ENCODE measurements around the gene SLX4IP.

SLX4IP gene

GRCh38 chr20:10547276-10548114, 112.4 kb downstream of the SLX4IP start:
- no peak for TF ChIP-seq CTCF (IDR thresholded peaks at IDR 0.05)
- DNase-seq = no peak
- Histone ChIP-seq H3K36me3 (no peaks in the 10 kb centered on the region), H3K4me1 (peaks cover 0 to 21% (median 12%) of the 10 kb centered on the region in 4 donors), H3K27me3 (no peaks in the 10 kb centered on the region), H3K27ac (no peak overlapping the region), H3K9me3 (no peaks in the 10 kb centered on the region), H3K4me3 (no peak overlapping the region)
- intact Hi-C loops (cut with DNase I; ENCODE audit: low total_unique reads) = no loop called here

- no peaks in the 10 kb centered on the region for H3K27me3 ChIP-seq
- H3K27ac ChIP-seq = no peak overlapping the region
- no peak overlapping the region for H3K4me3 ChIP-seq
- TF ChIP-seq CTCF (IDR thresholded peaks at IDR 0.05) = no peak
- no peaks in the 10 kb centered on the region for H3K9me3 ChIP-seq
- H3K36me3 ChIP-seq = no peaks in the 10 kb centered on the region
- no peak for DNase-seq
- intact Hi-C loops (cut with DNase I; ENCODE audit: low total_unique reads) = no loop called here
- H3K4me1 ChIP-seq = peaks cover 0 to 41% (median 21%) of the 10 kb centered on the region in 4 donors
These were observed 114.4 kb downstream of the SLX4IP start for GRCh38 chr20:10549511-10549910.

- intact Hi-C loops (cut with DNase I; ENCODE audit: low total_unique reads) = loop anchor here (5.0 kb wide), 3 partner anchors 78 to 722 kb away; partner anchors contain the start of gene JAG1
- Histone ChIP-seq H3K9me3 (no peaks in the 10 kb centered on the region), H3K36me3 (no peaks in the 10 kb centered on the region), H3K27ac (peak overlapping the region; percentile 29 to 46), H3K4me1 (peaks cover 0 to 49% (median 24%) of the 10 kb centered on the region in 4 donors), H3K27me3 (no peaks in the 10 kb centered on the region), H3K4me3 (no peak overlapping the region)
- DNase-seq = no peak
- no peak for TF ChIP-seq CTCF (IDR thresholded peaks at IDR 0.05)
These were observed 115.4 kb downstream of the SLX4IP start for GRCh38 chr20:10550204-10551118.

- no peak for DNase-seq
- Histone ChIP-seq H3K4me1 (peaks cover 0 to 62% (median 37%) of the 10 kb centered on the region in 4 donors), H3K9me3 (no peaks in the 10 kb centered on the region), H3K4me3 (no peak overlapping the region), H3K27me3 (no peaks in the 10 kb centered on the region), H3K36me3 (no peaks in the 10 kb centered on the region), H3K27ac (peak overlapping the region; percentile 29 to 46)
- no peak for TF ChIP-seq CTCF (IDR thresholded peaks at IDR 0.05)
- intact Hi-C loops (cut with DNase I; ENCODE audit: low total_unique reads) = loop anchor here (5.0 kb wide), 3 partner anchors 80 to 720 kb away; partner anchors contain the start of gene JAG1
These were observed 116.9 kb downstream of the SLX4IP start for GRCh38 chr20:10551732-10552724.
